BE2C (cell line): ENCODE results near the gene LAMA3. TPM values are rescaled to one million over a fixed set of nuclear protein-coding genes. Genes with fewer than 3 reads are reported as not detected.

Experiments
- DNase-seq: peaks from one replicate; pipeline ENCODE4 v3.0.0-alpha.2; 2020
- H3K27me3 ChIP-seq: fragments of 250-450 bp; sonication (Bioruptor Pico); 2 replicates; pipeline ENCODE4 v1.5.1; 2020; ENCODE audit warnings: mild to moderate bottlenecking
- H3K36me3 ChIP-seq: fragments of 250-450 bp; sonication (Bioruptor Pico); 2 replicates; pipeline ENCODE4 v1.5.1; 2020; ENCODE audit warnings: mild to moderate bottlenecking
- H3K4me1 ChIP-seq: fragments of 250-450 bp; sonication (Bioruptor Pico); 2 replicates; pipeline ENCODE4 v1.5.1; 2020
- H3K4me3 ChIP-seq: 2 replicates; pipeline ENCODE4 v1.5.1; 2011; ENCODE audit warnings: low read depth, low read length
- H3K9me3 ChIP-seq: fragments of 250-450 bp; sonication (Bioruptor Pico); 2 replicates; pipeline ENCODE4 v1.5.1; 2020
- polyA plus RNA-seq: library from polyadenylated mRNA; unstranded; fragments of >200 nt; gene quantifications from one replicate; pipeline ENCODE4 v1.2.1, GENCODE V29; 2012; ENCODE audit warnings: low read depth, missing spikeins; ENCODE audit not compliant: insufficient read length, insufficient read depth
- TF ChIP-seq, protein P1 (sequence below): IDR thresholded peaks from 2 replicates; pipeline ENCODE4 v1.5.1; 2012; ENCODE audit warnings: mild to moderate bottlenecking, low read depth, low read length

Gene LAMA3, protein sequence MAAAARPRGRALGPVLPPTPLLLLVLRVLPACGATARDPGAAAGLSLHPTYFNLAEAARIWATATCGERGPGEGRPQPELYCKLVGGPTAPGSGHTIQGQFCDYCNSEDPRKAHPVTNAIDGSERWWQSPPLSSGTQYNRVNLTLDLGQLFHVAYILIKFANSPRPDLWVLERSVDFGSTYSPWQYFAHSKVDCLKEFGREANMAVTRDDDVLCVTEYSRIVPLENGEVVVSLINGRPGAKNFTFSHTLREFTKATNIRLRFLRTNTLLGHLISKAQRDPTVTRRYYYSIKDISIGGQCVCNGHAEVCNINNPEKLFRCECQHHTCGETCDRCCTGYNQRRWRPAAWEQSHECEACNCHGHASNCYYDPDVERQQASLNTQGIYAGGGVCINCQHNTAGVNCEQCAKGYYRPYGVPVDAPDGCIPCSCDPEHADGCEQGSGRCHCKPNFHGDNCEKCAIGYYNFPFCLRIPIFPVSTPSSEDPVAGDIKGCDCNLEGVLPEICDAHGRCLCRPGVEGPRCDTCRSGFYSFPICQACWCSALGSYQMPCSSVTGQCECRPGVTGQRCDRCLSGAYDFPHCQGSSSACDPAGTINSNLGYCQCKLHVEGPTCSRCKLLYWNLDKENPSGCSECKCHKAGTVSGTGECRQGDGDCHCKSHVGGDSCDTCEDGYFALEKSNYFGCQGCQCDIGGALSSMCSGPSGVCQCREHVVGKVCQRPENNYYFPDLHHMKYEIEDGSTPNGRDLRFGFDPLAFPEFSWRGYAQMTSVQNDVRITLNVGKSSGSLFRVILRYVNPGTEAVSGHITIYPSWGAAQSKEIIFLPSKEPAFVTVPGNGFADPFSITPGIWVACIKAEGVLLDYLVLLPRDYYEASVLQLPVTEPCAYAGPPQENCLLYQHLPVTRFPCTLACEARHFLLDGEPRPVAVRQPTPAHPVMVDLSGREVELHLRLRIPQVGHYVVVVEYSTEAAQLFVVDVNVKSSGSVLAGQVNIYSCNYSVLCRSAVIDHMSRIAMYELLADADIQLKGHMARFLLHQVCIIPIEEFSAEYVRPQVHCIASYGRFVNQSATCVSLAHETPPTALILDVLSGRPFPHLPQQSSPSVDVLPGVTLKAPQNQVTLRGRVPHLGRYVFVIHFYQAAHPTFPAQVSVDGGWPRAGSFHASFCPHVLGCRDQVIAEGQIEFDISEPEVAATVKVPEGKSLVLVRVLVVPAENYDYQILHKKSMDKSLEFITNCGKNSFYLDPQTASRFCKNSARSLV (N-terminal part only)
- polyA plus RNA-seq: 1.8 TPM

DNA sequence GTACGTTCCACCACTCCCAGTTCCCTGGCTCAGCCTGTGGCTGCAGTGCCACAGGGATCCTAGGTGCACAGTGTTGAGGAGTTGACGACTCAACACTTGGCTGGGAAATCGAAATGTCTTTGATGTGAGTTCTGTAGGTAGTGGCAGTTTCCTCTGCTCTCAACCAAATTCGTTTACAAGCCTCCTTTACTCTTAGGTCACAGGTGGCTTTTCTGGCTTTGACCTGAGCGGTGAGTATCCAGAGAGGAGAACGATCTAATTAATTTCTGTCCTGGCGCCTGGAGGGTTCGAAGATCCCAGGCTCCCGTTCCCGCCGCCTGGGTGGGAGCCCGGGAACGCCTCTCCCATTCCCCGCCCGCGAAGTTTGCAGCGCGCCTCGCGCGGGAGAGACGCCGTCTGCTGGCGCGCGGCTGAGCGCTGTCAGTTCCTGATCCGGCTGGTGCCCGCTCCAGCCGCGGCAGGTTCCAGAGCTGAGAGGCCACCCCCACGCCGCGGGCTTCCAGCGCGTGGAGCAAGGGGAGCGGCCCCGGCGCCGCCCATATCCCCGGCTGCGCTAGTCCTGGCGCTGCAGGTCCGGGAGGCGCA, at the start of gene LAMA3:
Gene LAMA3, plus strand, starts transcription at position 423 of the 585 bp plus-strand sequence. CDS start 231 bp downstream, outside the sequence.
- TF ChIP-seq, protein P1, sequence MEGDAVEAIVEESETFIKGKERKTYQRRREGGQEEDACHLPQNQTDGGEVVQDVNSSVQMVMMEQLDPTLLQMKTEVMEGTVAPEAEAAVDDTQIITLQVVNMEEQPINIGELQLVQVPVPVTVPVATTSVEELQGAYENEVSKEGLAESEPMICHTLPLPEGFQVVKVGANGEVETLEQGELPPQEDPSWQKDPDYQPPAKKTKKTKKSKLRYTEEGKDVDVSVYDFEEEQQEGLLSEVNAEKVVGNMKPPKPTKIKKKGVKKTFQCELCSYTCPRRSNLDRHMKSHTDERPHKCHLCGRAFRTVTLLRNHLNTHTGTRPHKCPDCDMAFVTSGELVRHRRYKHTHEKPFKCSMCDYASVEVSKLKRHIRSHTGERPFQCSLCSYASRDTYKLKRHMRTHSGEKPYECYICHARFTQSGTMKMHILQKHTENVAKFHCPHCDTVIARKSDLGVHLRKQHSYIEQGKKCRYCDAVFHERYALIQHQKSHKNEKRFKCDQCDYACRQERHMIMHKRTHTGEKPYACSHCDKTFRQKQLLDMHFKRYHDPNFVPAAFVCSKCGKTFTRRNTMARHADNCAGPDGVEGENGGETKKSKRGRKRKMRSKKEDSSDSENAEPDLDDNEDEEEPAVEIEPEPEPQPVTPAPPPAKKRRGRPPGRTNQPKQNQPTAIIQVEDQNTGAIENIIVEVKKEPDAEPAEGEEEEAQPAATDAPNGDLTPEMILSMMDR: no peak
- H3K4me1 ChIP-seq: no peaks in the 10 kb centered on the region
- peaks cover 18% of the 10 kb centered on the region for H3K27me3 ChIP-seq
- no peaks in the 10 kb centered on the region for H3K36me3 ChIP-seq
- H3K4me3 ChIP-seq: peak within 1 kb of the TSS; percentile 39
- H3K9me3 ChIP-seq: no peaks in the 10 kb centered on the region
- DNase-seq: peak; percentile 32

DNA sequence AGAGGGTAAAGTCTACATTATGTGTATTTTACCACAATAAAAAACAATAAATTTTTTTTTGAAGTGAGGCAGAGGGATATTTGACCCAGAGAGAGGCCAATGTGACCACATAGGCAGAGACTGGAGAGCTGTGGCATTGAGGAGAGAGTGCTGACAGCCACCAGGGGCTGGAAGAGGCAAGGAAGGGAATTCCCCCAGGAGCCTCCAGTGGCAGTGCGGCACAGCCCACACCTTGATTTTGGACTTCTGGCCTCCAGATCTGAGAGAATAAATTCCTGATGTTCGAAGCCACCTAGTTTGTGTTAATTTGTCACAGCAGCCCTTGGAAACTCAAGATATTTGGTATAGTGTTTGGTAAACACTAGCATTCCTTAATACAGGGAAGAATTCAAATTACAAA, 49.2 kb upstream of the LAMA3 start:
- Histone ChIP-seq H3K9me3 (no peaks in the 10 kb centered on the region), H3K36me3 (no peaks in the 10 kb centered on the region), H3K4me3 (no peak overlapping the region), H3K27me3 (no peaks in the 10 kb centered on the region), H3K4me1 (no peaks in the 10 kb centered on the region)
- DNase-seq: no peak
- TF ChIP-seq, protein P1: peak; percentile 22; the same call in 1 of the 2 replicates

DNA sequence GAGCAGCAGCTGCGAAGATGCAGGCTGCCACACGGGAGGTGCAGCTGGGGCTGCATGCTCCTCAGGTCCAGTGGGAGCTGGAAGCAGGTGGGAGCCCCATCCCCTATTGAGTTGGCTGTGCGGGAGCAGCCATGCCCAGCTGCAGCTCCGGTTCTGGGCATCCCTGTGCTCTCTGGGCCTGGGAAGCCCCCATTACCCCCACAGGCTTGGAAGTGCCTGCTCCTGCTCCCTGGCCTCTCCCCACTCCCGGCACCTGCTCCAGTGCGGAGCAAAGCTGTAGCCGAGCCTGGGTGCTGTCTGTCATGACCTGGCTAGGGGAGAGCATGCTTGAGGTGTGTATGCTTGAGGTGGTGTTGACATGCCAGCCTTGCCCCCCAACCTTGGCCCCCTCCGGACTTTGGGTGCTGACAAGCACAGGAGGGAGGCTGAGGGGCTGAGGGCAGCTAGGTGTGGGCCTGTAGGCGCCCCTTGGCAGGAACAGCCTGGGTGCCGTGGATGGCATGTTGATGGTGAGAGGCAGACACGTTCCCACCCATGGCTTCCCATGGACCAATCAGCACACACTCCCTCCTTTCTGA, 48.0 kb upstream of the LAMA3 start:
- no peak for DNase-seq
- Histone ChIP-seq H3K36me3 (no peaks in the 10 kb centered on the region), H3K4me1 (no peaks in the 10 kb centered on the region), H3K27me3 (no peaks in the 10 kb centered on the region), H3K4me3 (no peak overlapping the region), H3K9me3 (no peaks in the 10 kb centered on the region)
- TF ChIP-seq, protein P1: no peak

- TF ChIP-seq, protein P1: no peak
- Histone ChIP-seq H3K4me1 (no peaks in the 10 kb centered on the region), H3K27me3 (no peaks in the 10 kb centered on the region), H3K36me3 (no peaks in the 10 kb centered on the region), H3K4me3 (no peak overlapping the region), H3K9me3 (no peaks in the 10 kb centered on the region)
- no peak for DNase-seq
Measured at GRCh38 chr18:23641937-23642666, 47.2 kb upstream of the LAMA3 start.

DNA sequence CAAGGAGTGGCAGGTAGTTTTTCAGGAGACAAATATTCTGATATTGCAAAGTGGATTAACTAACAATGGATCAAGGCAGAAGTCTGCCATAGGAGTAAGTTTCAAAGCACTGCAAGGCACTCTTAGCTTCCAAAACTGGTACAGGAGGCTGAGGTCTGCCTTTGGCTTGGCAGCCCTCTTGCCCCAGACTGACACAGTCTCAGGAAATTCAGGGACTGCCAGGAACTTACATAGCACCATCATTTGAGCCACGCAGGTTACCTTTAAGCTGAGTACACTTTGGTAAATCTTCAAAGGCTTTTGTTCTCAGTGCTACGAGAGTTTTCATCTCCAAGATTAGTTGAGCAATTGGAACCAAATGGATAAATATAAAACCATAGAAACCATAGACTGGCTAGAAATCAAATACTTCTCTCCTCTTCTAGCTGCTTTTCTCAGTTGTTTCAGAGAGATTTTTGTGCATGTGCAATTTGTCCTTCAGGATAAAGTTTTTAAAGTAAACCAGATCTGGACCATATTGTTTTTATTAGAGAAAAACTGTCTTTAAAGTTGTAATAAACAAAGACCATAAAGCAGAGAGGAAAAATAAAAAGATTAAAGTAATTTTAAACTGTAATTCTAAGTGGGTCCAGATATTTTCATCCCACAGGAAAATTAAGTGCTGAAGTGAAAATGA, 45.3 kb upstream of the LAMA3 start:
- no peak overlapping the region for H3K4me3 ChIP-seq
- H3K27me3 ChIP-seq: no peaks in the 10 kb centered on the region
- H3K9me3 ChIP-seq: no peaks in the 10 kb centered on the region
- TF ChIP-seq, protein P1: no peak
- H3K4me1 ChIP-seq: no peaks in the 10 kb centered on the region
- no peak for DNase-seq
- no peaks in the 10 kb centered on the region for H3K36me3 ChIP-seq
